ENCODE results near the gene PEAK1.
A peak's percentile ranks its signal among the peaks of the same experiment; 100 is the strongest.

PEAK1 gene

DNA sequence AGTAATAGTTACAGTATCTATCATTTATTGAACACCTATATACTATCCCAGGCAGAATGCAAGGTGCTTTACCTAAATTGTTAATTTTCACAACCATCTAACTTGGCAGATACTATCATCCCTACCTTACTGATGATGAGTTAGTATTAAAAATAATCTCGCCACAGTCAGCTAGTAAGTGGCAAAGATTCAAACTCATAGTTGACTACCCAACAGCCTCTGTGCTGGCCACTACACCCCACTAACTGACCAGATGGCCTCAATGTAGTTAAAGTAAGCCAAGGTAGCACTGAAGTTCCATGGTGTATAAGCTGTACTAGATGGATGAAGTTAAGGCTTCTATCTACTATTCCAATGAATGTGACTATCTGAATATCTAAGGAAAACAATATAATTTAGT is 44.8 kb downstream of the PEAK1 start:
- no peak overlapping the region for H3K4me3 Mint-ChIP-seq
- no peaks in the 10 kb centered on the region for H3K36me3 Mint-ChIP-seq
- no peaks in the 10 kb centered on the region for H3K9me3 Mint-ChIP-seq
- peaks cover 15% of the 10 kb centered on the region for H3K4me1 Mint-ChIP-seq
- ATAC-seq (ENCODE audit: low read depth): no peak
- H3K27ac Mint-ChIP-seq: no peak overlapping the region
- DNase-seq (ENCODE audit: low spot score in 2 of 2): no peak
- no peaks in the 10 kb centered on the region for H3K27me3 Mint-ChIP-seq

GRCh38 chr15:77373441-77373840 is 46.5 kb downstream of the PEAK1 start:
- Mint-ChIP-seq H3K9me3 (no peaks in the 10 kb centered on the region), H3K4me3 (no peak overlapping the region), H3K27ac (no peak overlapping the region), H3K36me3 (no peaks in the 10 kb centered on the region), H3K27me3 (no peaks in the 10 kb centered on the region), H3K4me1 (peaks cover 23% of the 10 kb centered on the region)
- DNase-seq (ENCODE audit: low spot score in 2 of 2) (no peak), ATAC-seq (ENCODE audit: low read depth) (no peak)

- DNase-seq (ENCODE audit: low spot score in 2 of 2) (no peak), ATAC-seq (ENCODE audit: low read depth) (peak; percentile 22)
- H3K27me3 Mint-ChIP-seq: no peaks in the 10 kb centered on the region
- no peaks in the 10 kb centered on the region for H3K36me3 Mint-ChIP-seq
- H3K4me3 Mint-ChIP-seq: no peak overlapping the region
- H3K27ac Mint-ChIP-seq: no peak overlapping the region
- no peaks in the 10 kb centered on the region for H3K9me3 Mint-ChIP-seq
- peaks cover 20% of the 10 kb centered on the region for H3K4me1 Mint-ChIP-seq
Observed at GRCh38 chr15:77371850-77372563, 47.9 kb downstream of the PEAK1 start.

DNA sequence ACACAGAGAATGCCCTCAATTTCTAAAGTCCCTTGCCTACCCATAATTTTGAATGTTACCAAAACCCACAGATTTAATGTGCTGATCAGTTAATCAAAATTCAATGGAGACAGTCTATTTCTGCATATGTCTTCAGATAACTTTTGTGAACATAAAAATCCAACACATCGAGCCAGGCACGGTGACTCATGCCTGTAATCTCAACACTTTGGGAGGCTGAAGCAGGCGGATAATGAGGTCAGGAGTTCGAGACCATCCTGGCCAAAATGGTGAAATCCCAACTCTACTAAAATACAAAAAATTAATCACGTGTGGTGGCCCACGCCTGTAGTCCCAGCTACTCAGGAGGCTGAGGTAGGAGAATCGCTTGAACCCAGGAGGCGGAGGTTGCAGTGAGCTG is 49.3 kb downstream of the PEAK1 start:
- Mint-ChIP-seq H3K27ac (no peak overlapping the region), H3K4me3 (no peak overlapping the region), H3K36me3 (no peaks in the 10 kb centered on the region), H3K9me3 (no peaks in the 10 kb centered on the region), H3K27me3 (no peaks in the 10 kb centered on the region), H3K4me1 (peaks cover 21% of the 10 kb centered on the region)
- ATAC-seq (ENCODE audit: low read depth): no peak
- no peak for DNase-seq (ENCODE audit: low spot score in 2 of 2)

DNA sequence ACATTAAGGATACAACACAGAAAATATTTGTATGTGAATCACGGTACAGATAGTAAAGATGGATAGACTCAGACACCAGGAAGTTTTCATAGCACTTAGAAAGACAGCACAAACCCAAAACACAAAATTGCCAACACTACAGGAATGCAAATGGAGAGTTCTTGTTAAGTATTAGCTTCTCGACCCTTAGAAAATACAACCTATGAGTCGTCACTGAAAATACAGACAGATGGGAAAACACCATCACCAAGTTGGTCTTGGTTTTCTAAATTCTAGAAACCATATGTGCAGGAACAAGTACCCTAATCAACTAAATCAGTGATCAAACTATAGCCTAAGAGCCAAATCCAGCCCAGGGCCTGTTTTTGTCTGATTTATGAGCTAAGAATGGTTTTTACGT is 50.7 kb downstream of the PEAK1 start:
- Mint-ChIP-seq H3K27ac (peak overlapping the region; percentile 18), H3K9me3 (no peaks in the 10 kb centered on the region), H3K4me3 (no peak overlapping the region), H3K36me3 (no peaks in the 10 kb centered on the region), H3K4me1 (peaks cover 21% of the 10 kb centered on the region), H3K27me3 (no peaks in the 10 kb centered on the region)
- no peak for ATAC-seq (ENCODE audit: low read depth)
- no peak for DNase-seq (ENCODE audit: low spot score in 2 of 2)

DNA sequence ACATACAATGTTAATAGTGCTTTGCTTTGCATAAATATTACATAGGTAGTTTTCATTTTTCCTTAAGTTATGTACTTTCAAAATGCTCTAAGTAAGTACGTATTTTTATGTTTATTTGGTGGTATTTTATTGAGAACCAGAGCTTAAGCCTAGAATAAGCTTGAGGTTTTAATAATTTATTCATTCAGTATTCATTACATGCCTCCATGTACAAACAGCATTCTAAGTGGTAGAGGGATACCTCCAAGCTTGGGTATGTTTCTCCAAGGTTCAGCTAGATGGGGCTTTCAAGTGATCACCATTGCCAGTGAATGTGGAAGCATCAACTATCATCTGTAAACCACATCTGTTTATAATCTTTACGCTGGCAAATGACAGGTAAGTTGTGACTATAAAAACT is 52.3 kb downstream of the PEAK1 start:
- DNase-seq (ENCODE audit: low spot score in 2 of 2): no peak
- Mint-ChIP-seq H3K27me3 (no peaks in the 10 kb centered on the region), H3K9me3 (peaks cover 1% of the 10 kb centered on the region), H3K27ac (no peak overlapping the region), H3K4me1 (peaks cover 16% of the 10 kb centered on the region), H3K36me3 (peaks cover 9% of the 10 kb centered on the region), H3K4me3 (no peak overlapping the region)
- no peak for ATAC-seq (ENCODE audit: low read depth)

DNA sequence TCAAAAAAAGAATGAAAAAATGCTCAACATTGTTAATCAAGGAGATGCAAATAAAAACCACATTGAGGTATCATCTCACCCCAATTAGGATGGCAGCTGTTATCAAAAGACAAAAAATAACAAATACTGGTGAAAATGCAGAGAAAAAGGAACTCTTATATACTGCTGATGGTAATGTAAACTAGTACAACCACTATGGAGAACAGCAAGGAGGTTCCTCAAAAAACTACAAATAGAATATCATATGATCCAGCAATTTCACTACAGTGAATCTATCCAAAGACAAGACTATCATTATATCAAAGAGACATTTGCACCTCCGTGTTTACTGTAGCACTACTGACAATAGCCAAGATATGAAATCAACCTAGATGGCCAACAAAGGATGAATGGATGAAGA is 58.4 kb downstream of the PEAK1 start:
- DNase-seq (ENCODE audit: low spot score in 2 of 2): no peak
- no peak overlapping the region for H3K27ac Mint-ChIP-seq
- no peak overlapping the region for H3K4me3 Mint-ChIP-seq
- ATAC-seq (ENCODE audit: low read depth): no peak
- peaks cover 20% of the 10 kb centered on the region for H3K36me3 Mint-ChIP-seq
- peaks cover 1% of the 10 kb centered on the region for H3K9me3 Mint-ChIP-seq
- H3K4me1 Mint-ChIP-seq: peaks cover 3% of the 10 kb centered on the region
- H3K27me3 Mint-ChIP-seq: no peaks in the 10 kb centered on the region

DNA sequence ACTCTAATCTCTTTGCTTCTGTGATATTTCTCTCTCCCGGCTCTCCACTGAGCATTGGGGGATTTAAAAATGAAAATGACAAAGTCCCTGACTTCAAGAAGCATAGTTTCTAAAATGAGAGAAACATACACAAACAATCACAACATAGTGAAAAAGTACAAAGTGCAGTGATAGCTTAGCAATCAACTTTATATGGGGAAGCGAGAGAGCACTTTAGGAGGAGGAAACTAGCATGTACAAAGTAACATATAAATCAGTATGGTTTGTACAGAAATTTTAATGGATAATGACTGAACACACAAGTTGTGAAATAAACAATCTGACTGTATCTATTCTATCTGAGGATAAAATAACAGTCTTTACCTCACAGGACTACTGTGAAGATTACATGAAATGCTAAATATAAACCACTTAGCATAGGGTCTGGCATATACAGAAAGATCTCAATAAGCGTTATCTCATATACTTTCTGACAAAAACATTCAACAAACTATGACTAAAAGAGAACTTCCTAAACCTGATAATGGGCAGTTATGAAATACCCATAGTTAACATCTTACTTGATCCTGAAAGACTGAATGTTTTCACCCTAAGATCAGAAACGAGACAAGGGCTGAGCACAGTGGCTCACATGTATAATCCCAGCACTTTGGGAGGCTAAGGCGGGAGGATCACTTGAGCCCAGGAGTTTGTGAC is 61.2 kb downstream of the PEAK1 start:
- ATAC-seq (ENCODE audit: low read depth) (no peak), DNase-seq (ENCODE audit: low spot score in 2 of 2) (no peak)
- Mint-ChIP-seq H3K36me3 (peaks cover 22% of the 10 kb centered on the region), H3K4me1 (peaks cover 8% of the 10 kb centered on the region), H3K4me3 (no peak overlapping the region), H3K9me3 (peaks cover 1% of the 10 kb centered on the region), H3K27me3 (no peaks in the 10 kb centered on the region), H3K27ac (no peak overlapping the region)

DNA sequence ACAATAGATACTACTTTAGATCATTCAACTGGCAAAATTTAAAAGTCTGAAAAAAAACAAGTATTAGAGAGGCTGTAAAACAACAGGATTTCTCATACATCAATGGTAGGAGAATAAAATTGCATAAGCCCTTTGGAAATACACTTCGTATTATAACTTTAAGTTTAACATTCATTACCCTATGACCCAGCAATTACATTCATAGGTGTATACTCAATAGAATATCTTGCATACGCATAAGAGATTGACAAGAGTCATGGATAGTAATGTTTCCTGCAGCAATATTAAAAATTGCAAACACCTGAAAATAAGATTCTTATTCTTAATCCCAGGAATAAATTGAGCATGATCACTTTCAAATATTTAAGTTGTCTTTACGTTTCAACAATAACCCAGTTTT is 63.6 kb downstream of the PEAK1 start:
- H3K4me3 Mint-ChIP-seq: no peak overlapping the region
- no peaks in the 10 kb centered on the region for H3K9me3 Mint-ChIP-seq
- peaks cover 8% of the 10 kb centered on the region for H3K4me1 Mint-ChIP-seq

GRCh38 chr15:77355321-77355720 is 64.6 kb downstream of the PEAK1 start:
- Mint-ChIP-seq H3K27me3 (no peaks in the 10 kb centered on the region), H3K4me1 (peaks cover 10% of the 10 kb centered on the region), H3K27ac (no peak overlapping the region), H3K36me3 (peaks cover 12% of the 10 kb centered on the region), H3K4me3 (no peak overlapping the region), H3K9me3 (no peaks in the 10 kb centered on the region)
- ATAC-seq (ENCODE audit: low read depth) (no peak), DNase-seq (ENCODE audit: low spot score in 2 of 2) (no peak)

More for the DNA sequence above, 63.6 kb downstream of the PEAK1 start:
- Mint-ChIP-seq H3K27me3 (no peaks in the 10 kb centered on the region), H3K36me3 (peaks cover 14% of the 10 kb centered on the region), H3K27ac (no peak overlapping the region)
- no peak for DNase-seq (ENCODE audit: low spot score in 2 of 2)
- no peak for ATAC-seq (ENCODE audit: low read depth)

GRCh38 chr15:77354063-77354462 is 65.8 kb downstream of the PEAK1 start:
- Mint-ChIP-seq H3K4me1 (peaks cover 10% of the 10 kb centered on the region), H3K4me3 (no peak overlapping the region), H3K36me3 (peaks cover 12% of the 10 kb centered on the region), H3K9me3 (no peaks in the 10 kb centered on the region), H3K27me3 (no peaks in the 10 kb centered on the region), H3K27ac (peak overlapping the region; percentile 4)
- DNase-seq (ENCODE audit: low spot score in 2 of 2) (no peak), ATAC-seq (ENCODE audit: low read depth) (no peak)

- Mint-ChIP-seq H3K4me1 (peaks cover 10% of the 10 kb centered on the region), H3K9me3 (no peaks in the 10 kb centered on the region), H3K36me3 (peaks cover 12% of the 10 kb centered on the region), H3K4me3 (no peak overlapping the region), H3K27ac (no peak overlapping the region), H3K27me3 (no peaks in the 10 kb centered on the region)
- ATAC-seq (ENCODE audit: low read depth) (no peak), DNase-seq (ENCODE audit: low spot score in 2 of 2) (no peak)
Observed at GRCh38 chr15:77352887-77353286, 67.0 kb downstream of the PEAK1 start.

DNA sequence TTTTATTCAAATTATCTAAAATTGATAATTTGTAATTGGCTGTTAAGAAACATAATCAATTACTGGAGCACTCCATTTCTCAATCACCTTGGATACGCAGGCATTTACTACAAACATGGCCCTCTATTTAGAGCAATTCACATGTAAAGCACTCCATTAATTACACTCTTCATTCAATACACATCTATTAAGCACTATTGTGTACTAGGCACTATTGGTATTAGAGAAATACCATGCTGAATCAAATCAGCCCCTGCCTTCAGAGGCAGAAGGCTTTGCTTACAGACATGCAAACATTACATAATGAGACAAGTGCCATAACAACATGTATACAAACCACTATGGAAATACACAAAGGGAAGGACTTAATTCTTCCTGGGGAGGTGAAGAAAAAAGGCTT is 69.1 kb downstream of the PEAK1 start:
- ATAC-seq (ENCODE audit: low read depth): no peak
- DNase-seq (ENCODE audit: low spot score in 2 of 2): no peak
- Mint-ChIP-seq H3K4me3 (no peak overlapping the region), H3K27ac (no peak overlapping the region), H3K27me3 (no peaks in the 10 kb centered on the region), H3K36me3 (peaks cover 11% of the 10 kb centered on the region), H3K9me3 (no peaks in the 10 kb centered on the region), H3K4me1 (peaks cover 10% of the 10 kb centered on the region)

GRCh38 chr15:77349666-77350065 is 70.2 kb downstream of the PEAK1 start:
- Mint-ChIP-seq H3K27me3 (no peaks in the 10 kb centered on the region), H3K4me1 (peaks cover 10% of the 10 kb centered on the region), H3K27ac (no peak overlapping the region), H3K36me3 (peaks cover 13% of the 10 kb centered on the region), H3K4me3 (no peak overlapping the region), H3K9me3 (no peaks in the 10 kb centered on the region)
- DNase-seq (ENCODE audit: low spot score in 2 of 2) (no peak), ATAC-seq (ENCODE audit: low read depth) (no peak)

DNA sequence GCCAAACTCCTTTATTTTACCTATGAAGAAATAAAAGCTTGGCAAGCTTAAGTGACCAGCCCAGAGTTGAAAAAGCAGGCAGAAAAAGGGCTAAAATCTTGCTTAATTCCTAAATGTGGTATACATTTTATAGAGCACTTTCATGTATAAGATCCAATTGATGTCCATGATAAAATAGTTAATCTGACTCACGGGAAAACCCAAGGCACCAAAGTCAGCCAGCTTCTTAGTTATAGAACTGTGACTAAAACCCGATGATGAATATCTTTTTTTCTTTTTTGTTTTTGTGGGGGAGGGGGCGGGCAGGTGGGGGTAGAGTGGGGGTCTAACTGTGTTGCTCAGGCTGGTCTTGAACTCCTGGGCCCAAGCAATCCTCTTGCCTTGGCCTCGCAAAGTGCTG is 71.4 kb downstream of the PEAK1 start:
- Mint-ChIP-seq H3K36me3 (peaks cover 13% of the 10 kb centered on the region), H3K27me3 (no peaks in the 10 kb centered on the region), H3K27ac (no peak overlapping the region), H3K4me1 (peaks cover 2% of the 10 kb centered on the region), H3K9me3 (no peaks in the 10 kb centered on the region), H3K4me3 (no peak overlapping the region)
- DNase-seq (ENCODE audit: low spot score in 2 of 2): no peak
- no peak for ATAC-seq (ENCODE audit: low read depth)
